K562 (cell line): ENCODE results near the gene PI4KA. TPM values are rescaled to one million over a fixed set of nuclear protein-coding genes. Genes with fewer than 3 reads are reported as not detected.

Experiments used
- BHLHE40 ChIP-seq: IDR thresholded peaks from 2 replicates; pipeline ENCODE4 v1.6.1; 2011; ENCODE audit warnings: low read length, improper control_type of control experiment
- BRCA1 ChIP-seq, 2 experiments: fragments of 450-650 bp in 1 of 2; sonication (generic) in 1 of 2; formaldehyde crosslinking in 1 of 2; IDR thresholded peaks; 2 replicates each; pipeline versions ENCODE4 v1.5.0 to v1.6.1; 2017 to 2020; ENCODE audit warnings: mild to moderate bottlenecking in 1 of 2, missing genetic modification reagents in 1 of 2
- FOSL1 ChIP-seq: fragments of 200-800 bp; sonication (Bioruptor generic); conservative IDR thresholded peaks from 2 replicates; pipeline ENCODE4 v1.6.1; 2016; ENCODE audit warnings: missing genetic modification characterization, missing compliant biosample characterization
- POLR3A ChIP-seq: IDR thresholded peaks from 2 replicates; pipeline ENCODE4 v1.6.1; 2011; ENCODE audit warnings: borderline replicate concordance, mild to moderate bottlenecking, moderate library complexity; ENCODE audit not compliant: insufficient read length, insufficient read depth; ENCODE audit errors: extremely low read depth
- PTRF ChIP-seq: fragments of 450-650 bp; IDR thresholded peaks from 2 replicates; pipeline ENCODE4 v1.6.1; 2016; ENCODE audit warnings: mild to moderate bottlenecking, missing genetic modification characterization, missing compliant biosample characterization
- PURB ChIP-seq: sonication (generic); formaldehyde crosslinking; IDR thresholded peaks from 2 replicates; pipeline ENCODE4 v1.9.0; 2021; ENCODE audit warnings: low read depth, mild to moderate bottlenecking, missing genetic modification reagents
- RBM15 ChIP-seq: fragments of 200-400 bp; formaldehyde crosslinking; IDR thresholded peaks from 2 replicates; pipeline ENCODE4 v1.6.1; 2018; ENCODE audit warnings: mild to moderate bottlenecking, low read length, moderate library complexity; ENCODE audit not compliant: insufficient read depth
- SMAD1 ChIP-seq: fragments of 150-350 bp; IDR thresholded peaks from 2 replicates; pipeline ENCODE4 v1.6.1; 2014; ENCODE audit warnings: low read length, low read depth; ENCODE audit not compliant: partially characterized antibody
- SMAD3 ChIP-seq: fragments of 450-650 bp; formaldehyde crosslinking; conservative IDR thresholded peaks from 2 replicates; pipeline ENCODE4 v1.4.0; 2020; ENCODE audit warnings: mild to moderate bottlenecking
- SMAD4 ChIP-seq: fragments of 250-450 bp; sonication (Bioruptor Pico); conservative IDR thresholded peaks from 2 replicates; pipeline ENCODE4 v1.8.0; 2021; ENCODE audit warnings: inconsistent platforms, mild to moderate bottlenecking, moderate library complexity
- SNIP1 ChIP-seq: fragments of 450-650 bp; IDR thresholded peaks from 2 replicates; pipeline ENCODE4 v1.7.1; 2017; ENCODE audit warnings: low read depth, mild to moderate bottlenecking
- SRSF3 ChIP-seq: fragments of 200-400 bp; formaldehyde crosslinking; IDR thresholded peaks from 2 replicates; pipeline ENCODE4 v1.6.1; 2016; ENCODE audit warnings: mild to moderate bottlenecking, low read length, moderate library complexity; ENCODE audit not compliant: insufficient read depth
- SRSF9 ChIP-seq: fragments of 200-400 bp; formaldehyde crosslinking; IDR thresholded peaks from 2 replicates; pipeline ENCODE4 v1.6.1; 2017; ENCODE audit warnings: low read depth, low read length, borderline replicate concordance
- TEAD1 ChIP-seq, 2 experiments: fragments of 450-650 bp in 1 of 2; sonication (generic) in 1 of 2; formaldehyde crosslinking; IDR thresholded peaks; 2 replicates each; pipeline versions ENCODE4 v1.4.0 to v1.8.0; 2020 to 2022; ENCODE audit warnings: mild to moderate bottlenecking in 2 of 2, missing genetic modification reagents in 1 of 2
- ZNF699 ChIP-seq: fragments of 250-450 bp; sonication (Bioruptor Pico); IDR thresholded peaks from 2 replicates; pipeline ENCODE4 v1.8.0; 2021; ENCODE audit warnings: mild to moderate bottlenecking, moderate library complexity; ENCODE audit not compliant: insufficient replicate concordance
- ZNF75A ChIP-seq: fragments of 450-650 bp; formaldehyde crosslinking; IDR thresholded peaks from 2 replicates; pipeline ENCODE4 v1.4.0; 2020; ENCODE audit warnings: mild to moderate bottlenecking
- polyA plus RNA-seq, 8 experiments: library from polyadenylated mRNA; depleted of rRNA in 4 of 8; stranded (reverse) in 5 of 8; unstranded in 3 of 8; fragments of >200 nt; fragmentation: Nextera tagmentation in 2 of 8; fragmentation: Illumina TruSeq in 1 of 8; extraction: Ambion mirVana in 2 of 8; extraction: Trizol in 1 of 8; gene quantifications; 2 replicates each; pipeline versions ENCODE4 v1.2.1 to v1.2.3, GENCODE V29; 2011 to 2014; ENCODE audit warnings: inconsistent platforms in 1 of 8, missing spikeins in 1 of 8
- total RNA-seq, 7 experiments: library from RNA; depleted of rRNA in 6 of 7; stranded (reverse); fragments of >200 nt in 6 of 7; fragmentation: Illumina TruSeq in 2 of 7; extraction: Trizol in 2 of 7; gene quantifications; 2 replicates each; pipeline versions ENCODE4 v1.2.1 to v1.2.3, GENCODE V29; 2011 to 2021; ENCODE audit warnings: low replicate concordance in 1 of 7
- TF ChIP-seq, protein P1 (sequence below): sonication (generic); formaldehyde crosslinking; IDR thresholded peaks from 2 replicates; pipeline ENCODE4 v1.8.1; 2023; ENCODE audit warnings: mild to moderate bottlenecking, missing genetic modification reagents
- TF ChIP-seq, protein P2 (sequence below): IDR thresholded peaks from 2 replicates; pipeline ENCODE4 v1.6.1; 2011; ENCODE audit warnings: borderline replicate concordance, low read depth, mild to moderate bottlenecking, moderate library complexity, low read length; ENCODE audit not compliant: insufficient read depth, poor library complexity, severe bottlenecking
- TF ChIP-seq, protein P3 (sequence below): sonication (generic); formaldehyde crosslinking; IDR thresholded peaks from 2 replicates; pipeline ENCODE4 v1.8.0; 2023; ENCODE audit warnings: mild to moderate bottlenecking, missing genetic modification reagents
- TF ChIP-seq, protein P4 (sequence below): fragments of 250-450 bp; sonication (Bioruptor Pico); IDR thresholded peaks from 2 replicates; pipeline ENCODE4 v1.8.0; 2022; ENCODE audit warnings: inconsistent platforms, mild to moderate bottlenecking, moderate library complexity, borderline replicate concordance

The PI4KA gene
- total and polyA plus RNA-seq, 9 of the 15 experiments (the other 6 are each of a cell fraction or from before 2014, with no cell fraction given): 7.3 to 187 (median 84.7) TPM

DNA sequence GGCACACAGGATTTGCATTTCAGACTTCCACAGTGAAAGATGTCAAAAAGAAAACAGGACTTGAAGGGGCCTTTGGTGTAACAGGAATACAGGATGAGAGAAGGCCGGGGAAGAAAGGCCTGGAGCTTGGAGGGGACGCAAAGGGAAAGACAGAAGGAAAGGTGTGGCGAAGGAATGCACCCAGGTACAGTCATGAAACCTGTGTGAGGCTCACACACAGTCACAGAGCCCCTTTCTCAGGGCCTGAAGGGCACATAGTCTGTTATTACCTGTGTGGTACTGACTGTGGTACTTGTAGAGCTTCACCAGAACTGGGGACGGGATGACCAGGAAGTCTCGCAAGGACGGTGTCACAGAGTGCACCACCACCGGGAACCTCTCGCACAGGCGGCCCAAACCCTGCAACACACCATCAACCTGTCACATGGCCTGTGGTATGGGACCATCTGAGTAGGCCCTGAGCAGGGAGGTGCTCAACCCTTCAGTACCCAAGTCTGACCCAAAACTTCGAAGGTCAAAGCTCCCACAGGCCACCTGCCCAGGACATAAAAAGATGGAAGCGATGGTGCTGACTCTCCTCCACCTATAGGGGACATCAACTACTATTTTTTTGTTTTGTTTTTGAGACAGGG lies 55.6 kb downstream of the PI4KA start (continued):
- TF ChIP-seq POLR3A (no peak), SRSF9 (no peak), SRSF3 (no peak), ZNF75A (CRISPR knock-in tag) (no peak), ZNF699 (CRISPR knock-in tag) (no peak), BRCA1 (IDR thresholded peaks at IDR 0.05) (no peak), BRCA1 (CRISPR knock-in tag; IDR thresholded peaks at IDR 0.05) (0 out of 2 replicates have a peak, but pooled peaks have one; percentile 85), BHLHE40 (no peak), SMAD1 (no peak), SMAD4 (CRISPR knock-in tag) (no peak), FOSL1 (tag) (no peak), PTRF (tag) (no peak), PURB (0 out of 2 replicates have a peak, but pooled peaks have one; percentile 41), SMAD3 (CRISPR knock-in tag) (no peak), RBM15 (no peak), SNIP1 (no peak), TEAD1 (CRISPR knock-in tag; IDR thresholded peaks at IDR 0.05) (no peak)
- TF ChIP-seq, protein P1, sequence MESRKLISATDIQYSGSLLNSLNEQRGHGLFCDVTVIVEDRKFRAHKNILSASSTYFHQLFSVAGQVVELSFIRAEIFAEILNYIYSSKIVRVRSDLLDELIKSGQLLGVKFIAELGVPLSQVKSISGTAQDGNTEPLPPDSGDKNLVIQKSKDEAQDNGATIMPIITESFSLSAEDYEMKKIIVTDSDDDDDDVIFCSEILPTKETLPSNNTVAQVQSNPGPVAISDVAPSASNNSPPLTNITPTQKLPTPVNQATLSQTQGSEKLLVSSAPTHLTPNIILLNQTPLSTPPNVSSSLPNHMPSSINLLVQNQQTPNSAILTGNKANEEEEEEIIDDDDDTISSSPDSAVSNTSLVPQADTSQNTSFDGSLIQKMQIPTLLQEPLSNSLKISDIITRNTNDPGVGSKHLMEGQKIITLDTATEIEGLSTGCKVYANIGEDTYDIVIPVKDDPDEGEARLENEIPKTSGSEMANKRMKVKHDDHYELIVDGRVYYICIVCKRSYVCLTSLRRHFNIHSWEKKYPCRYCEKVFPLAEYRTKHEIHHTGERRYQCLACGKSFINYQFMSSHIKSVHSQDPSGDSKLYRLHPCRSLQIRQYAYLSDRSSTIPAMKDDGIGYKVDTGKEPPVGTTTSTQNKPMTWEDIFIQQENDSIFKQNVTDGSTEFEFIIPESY (CRISPR knock-in tag): no peak
- TF ChIP-seq, protein P2, sequence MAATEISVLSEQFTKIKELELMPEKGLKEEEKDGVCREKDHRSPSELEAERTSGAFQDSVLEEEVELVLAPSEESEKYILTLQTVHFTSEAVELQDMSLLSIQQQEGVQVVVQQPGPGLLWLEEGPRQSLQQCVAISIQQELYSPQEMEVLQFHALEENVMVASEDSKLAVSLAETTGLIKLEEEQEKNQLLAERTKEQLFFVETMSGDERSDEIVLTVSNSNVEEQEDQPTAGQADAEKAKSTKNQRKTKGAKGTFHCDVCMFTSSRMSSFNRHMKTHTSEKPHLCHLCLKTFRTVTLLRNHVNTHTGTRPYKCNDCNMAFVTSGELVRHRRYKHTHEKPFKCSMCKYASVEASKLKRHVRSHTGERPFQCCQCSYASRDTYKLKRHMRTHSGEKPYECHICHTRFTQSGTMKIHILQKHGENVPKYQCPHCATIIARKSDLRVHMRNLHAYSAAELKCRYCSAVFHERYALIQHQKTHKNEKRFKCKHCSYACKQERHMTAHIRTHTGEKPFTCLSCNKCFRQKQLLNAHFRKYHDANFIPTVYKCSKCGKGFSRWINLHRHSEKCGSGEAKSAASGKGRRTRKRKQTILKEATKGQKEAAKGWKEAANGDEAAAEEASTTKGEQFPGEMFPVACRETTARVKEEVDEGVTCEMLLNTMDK: no peak
- TF ChIP-seq, protein P3, sequence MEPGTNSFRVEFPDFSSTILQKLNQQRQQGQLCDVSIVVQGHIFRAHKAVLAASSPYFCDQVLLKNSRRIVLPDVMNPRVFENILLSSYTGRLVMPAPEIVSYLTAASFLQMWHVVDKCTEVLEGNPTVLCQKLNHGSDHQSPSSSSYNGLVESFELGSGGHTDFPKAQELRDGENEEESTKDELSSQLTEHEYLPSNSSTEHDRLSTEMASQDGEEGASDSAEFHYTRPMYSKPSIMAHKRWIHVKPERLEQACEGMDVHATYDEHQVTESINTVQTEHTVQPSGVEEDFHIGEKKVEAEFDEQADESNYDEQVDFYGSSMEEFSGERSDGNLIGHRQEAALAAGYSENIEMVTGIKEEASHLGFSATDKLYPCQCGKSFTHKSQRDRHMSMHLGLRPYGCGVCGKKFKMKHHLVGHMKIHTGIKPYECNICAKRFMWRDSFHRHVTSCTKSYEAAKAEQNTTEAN (CRISPR knock-in tag): no peak
- TF ChIP-seq, protein P4, sequence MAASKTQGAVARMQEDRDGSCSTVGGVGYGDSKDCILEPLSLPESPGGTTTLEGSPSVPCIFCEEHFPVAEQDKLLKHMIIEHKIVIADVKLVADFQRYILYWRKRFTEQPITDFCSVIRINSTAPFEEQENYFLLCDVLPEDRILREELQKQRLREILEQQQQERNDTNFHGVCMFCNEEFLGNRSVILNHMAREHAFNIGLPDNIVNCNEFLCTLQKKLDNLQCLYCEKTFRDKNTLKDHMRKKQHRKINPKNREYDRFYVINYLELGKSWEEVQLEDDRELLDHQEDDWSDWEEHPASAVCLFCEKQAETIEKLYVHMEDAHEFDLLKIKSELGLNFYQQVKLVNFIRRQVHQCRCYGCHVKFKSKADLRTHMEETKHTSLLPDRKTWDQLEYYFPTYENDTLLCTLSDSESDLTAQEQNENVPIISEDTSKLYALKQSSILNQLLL (CRISPR knock-in tag): 0 out of 2 replicates have a peak, but pooled peaks have one; percentile 53
